ENCODE measurements around the gene CALML3. TPM values are rescaled to one million over a fixed set of nuclear protein-coding genes. Genes with fewer than 3 reads are reported as not detected.

Gene CALML3
- total RNA-seq, 1 donor from 2014 or later = not detected

- no peak overlapping the region for H3K27ac Mint-ChIP-seq
- no peaks in the 10 kb centered on the region for H3K27me3 Mint-ChIP-seq
- no peaks in the 10 kb centered on the region for H3K9me3 Mint-ChIP-seq
- H3K4me1 Mint-ChIP-seq (ENCODE audit: unreplicated experiment) = peaks cover 13% of the 10 kb centered on the region
- no peak overlapping the region for H3K4me3 Mint-ChIP-seq
- no peak for TF ChIP-seq CTCF (conservative IDR thresholded peaks at IDR 0.05)
- H3K36me3 Mint-ChIP-seq = no peaks in the 10 kb centered on the region
- DNase-seq (ENCODE audit: extremely low spot score, unreplicated experiment) = no peak
Measured at GRCh38 chr10:5527332-5528200, 2.8 kb downstream of the CALML3 start.

GRCh38 chr10:5528989-5529701 lies 4.4 kb downstream of the CALML3 start:
- no peaks in the 10 kb centered on the region for H3K9me3 Mint-ChIP-seq
- H3K4me1 Mint-ChIP-seq (ENCODE audit: unreplicated experiment) = peaks cover 19% of the 10 kb centered on the region
- no peaks in the 10 kb centered on the region for H3K27me3 Mint-ChIP-seq
- H3K4me3 Mint-ChIP-seq = no peak overlapping the region
- H3K36me3 Mint-ChIP-seq = no peaks in the 10 kb centered on the region
- H3K27ac Mint-ChIP-seq = no peak overlapping the region
- no peak for DNase-seq (ENCODE audit: extremely low spot score, unreplicated experiment)
- TF ChIP-seq CTCF (conservative IDR thresholded peaks at IDR 0.05) = no peak

- Mint-ChIP-seq H3K4me3 (no peak overlapping the region), H3K27me3 (no peaks in the 10 kb centered on the region), H3K36me3 (no peaks in the 10 kb centered on the region), H3K9me3 (no peaks in the 10 kb centered on the region), H3K4me1 (ENCODE audit: unreplicated experiment) (peaks cover 22% of the 10 kb centered on the region), H3K27ac (no peak overlapping the region)
- no peak for DNase-seq (ENCODE audit: extremely low spot score, unreplicated experiment)
- TF ChIP-seq CTCF (conservative IDR thresholded peaks at IDR 0.05) = no peak
Measured at GRCh38 chr10:5529702-5530411, 5.1 kb downstream of the CALML3 start.

- no peak overlapping the region for H3K4me3 Mint-ChIP-seq
- no peak for DNase-seq (ENCODE audit: extremely low spot score, unreplicated experiment)
Measured at GRCh38 chr10:5530412-5530806, 5.6 kb downstream of the CALML3 start.

More at GRCh38 chr10:5530412-5530806, 5.6 kb downstream of the CALML3 start:
- TF ChIP-seq CTCF (conservative IDR thresholded peaks at IDR 0.05) = no peak
- Mint-ChIP-seq H3K4me1 (ENCODE audit: unreplicated experiment) (peaks cover 27% of the 10 kb centered on the region), H3K27me3 (no peaks in the 10 kb centered on the region), H3K27ac (no peak overlapping the region), H3K36me3 (no peaks in the 10 kb centered on the region), H3K9me3 (no peaks in the 10 kb centered on the region)
